Measurements from ENCODE around the gene ERVFRD-1.

ERVFRD-1 gene

GRCh38 chr6:11055127-11055627 lies 56.3 kb downstream of the ERVFRD-1 start:
- H3K27ac Mint-ChIP-seq: no peak overlapping the region
- no peak overlapping the region for H3K4me3 Mint-ChIP-seq
- TF ChIP-seq CTCF (IDR thresholded peaks at IDR 0.05; ENCODE audit: unreplicated experiment in 3 of 3): no peak
- no peaks in the 10 kb centered on the region for H3K9me3 Mint-ChIP-seq
- H3K27me3 Mint-ChIP-seq (ENCODE audit: low read depth): no peaks in the 10 kb centered on the region
- no peaks in the 10 kb centered on the region for H3K36me3 Mint-ChIP-seq (ENCODE audit: low read depth)
- no peaks in the 10 kb centered on the region for H3K4me1 Mint-ChIP-seq

- H3K4me3 Mint-ChIP-seq: no peak overlapping the region
- H3K4me1 Mint-ChIP-seq: no peaks in the 10 kb centered on the region
- no peaks in the 10 kb centered on the region for H3K9me3 Mint-ChIP-seq
- H3K36me3 Mint-ChIP-seq (ENCODE audit: low read depth): no peaks in the 10 kb centered on the region
- no peaks in the 10 kb centered on the region for H3K27me3 Mint-ChIP-seq (ENCODE audit: low read depth)
- no peak for TF ChIP-seq CTCF (IDR thresholded peaks at IDR 0.05; ENCODE audit: unreplicated experiment in 3 of 3)
- H3K27ac Mint-ChIP-seq: no peak overlapping the region
These were observed 56.8 kb downstream of the ERVFRD-1 start for GRCh38 chr6:11054722-11055121.

GRCh38 chr6:11053307-11053706 lies 58.2 kb downstream of the ERVFRD-1 start:
- Mint-ChIP-seq H3K36me3 (ENCODE audit: low read depth) (no peaks in the 10 kb centered on the region), H3K27me3 (ENCODE audit: low read depth) (no peaks in the 10 kb centered on the region), H3K4me3 (no peak overlapping the region), H3K4me1 (no peaks in the 10 kb centered on the region), H3K9me3 (no peaks in the 10 kb centered on the region), H3K27ac (no peak overlapping the region)
- no peak for TF ChIP-seq CTCF (IDR thresholded peaks at IDR 0.05; ENCODE audit: unreplicated experiment in 3 of 3)
